Endothelial cell of hepatic sinusoid (primary cell): ENCODE results near the gene PSME2.

ENCODE experiments used
- in situ Hi-C: cut with HindIII; loops from 2 replicates; pipeline ENCODE4 v1.10.0; 2017; ENCODE audit warnings: low sequenced_read_pairs

The PSME2 gene

GRCh38 chr14:24146453-24146977 is at the start of gene PSME2:
PSME2 (minus strand) TSS chr14:24146610; CDS start chr14:24146581, 29 bp downstream.
- in situ Hi-C loops: no loop called here

GRCh38 chr14:24195186-24196070 is 49.0 kb upstream of the PSME2 start, which contains the start of gene TM9SF1:
TM9SF1 (minus strand) TSS chr14:24195441; CDS start chr14:24195019, 422 bp downstream.
- in situ Hi-C loops: no loop called here

- in situ Hi-C loops: no loop called here
Observed at GRCh38 chr14:24194873-24195185, 48.4 kb upstream of the PSME2 start.

- in situ Hi-C loops: no loop called here
Observed at GRCh38 chr14:24194186-24194872, 47.9 kb upstream of the PSME2 start.

- in situ Hi-C loops: no loop called here
Observed at GRCh38 chr14:24192933-24193332, 46.5 kb upstream of the PSME2 start.

- in situ Hi-C loops: no loop called here
Observed at GRCh38 chr14:24190416-24190815, 44.0 kb upstream of the PSME2 start.

GRCh38 chr14:24189460-24189859 is 43.0 kb upstream of the PSME2 start:
- in situ Hi-C loops: no loop called here

GRCh38 chr14:24189059-24189375 is 42.6 kb upstream of the PSME2 start:
- in situ Hi-C loops: no loop called here

- in situ Hi-C loops: no loop called here
Observed at GRCh38 chr14:24188251-24189058, 42.0 kb upstream of the PSME2 start, which contains the start of gene IPO4. IPO4 (minus strand) TSS chr14:24188816; CDS start chr14:24188787, 29 bp downstream.

GRCh38 chr14:24187539-24187915 is 41.1 kb upstream of the PSME2 start:
- in situ Hi-C loops: no loop called here

- in situ Hi-C loops: no loop called here
Observed at GRCh38 chr14:24186831-24187538, 40.6 kb upstream of the PSME2 start.

GRCh38 chr14:24185741-24186140 is 39.3 kb upstream of the PSME2 start:
- in situ Hi-C loops: no loop called here

GRCh38 chr14:24185026-24185425 is 38.6 kb upstream of the PSME2 start:
- in situ Hi-C loops: no loop called here

- in situ Hi-C loops: no loop called here
Observed at GRCh38 chr14:24184104-24184970, 37.9 kb upstream of the PSME2 start.

- in situ Hi-C loops: no loop called here
Observed at GRCh38 chr14:24183014-24183481, 36.6 kb upstream of the PSME2 start.

GRCh38 chr14:24182110-24182882 is 35.9 kb upstream of the PSME2 start:
- in situ Hi-C loops: no loop called here

GRCh38 chr14:24181371-24182077 is 35.1 kb upstream of the PSME2 start:
- in situ Hi-C loops: no loop called here
